Measurements from ENCODE around the gene DBR1. TPM values are rescaled to one million over a fixed set of nuclear protein-coding genes. Genes with fewer than 3 reads are reported as not detected.

Gene DBR1, protein sequence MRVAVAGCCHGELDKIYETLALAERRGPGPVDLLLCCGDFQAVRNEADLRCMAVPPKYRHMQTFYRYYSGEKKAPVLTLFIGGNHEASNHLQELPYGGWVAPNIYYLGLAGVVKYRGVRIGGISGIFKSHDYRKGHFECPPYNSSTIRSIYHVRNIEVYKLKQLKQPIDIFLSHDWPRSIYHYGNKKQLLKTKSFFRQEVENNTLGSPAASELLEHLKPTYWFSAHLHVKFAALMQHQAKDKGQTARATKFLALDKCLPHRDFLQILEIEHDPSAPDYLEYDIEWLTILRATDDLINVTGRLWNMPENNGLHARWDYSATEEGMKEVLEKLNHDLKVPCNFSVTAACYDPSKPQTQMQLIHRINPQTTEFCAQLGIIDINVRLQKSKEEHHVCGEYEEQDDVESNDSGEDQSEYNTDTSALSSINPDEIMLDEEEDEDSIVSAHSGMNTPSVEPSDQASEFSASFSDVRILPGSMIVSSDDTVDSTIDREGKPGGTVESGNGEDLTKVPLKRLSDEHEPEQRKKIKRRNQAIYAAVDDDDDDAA
- total RNA-seq = 41.6 TPM

DNA sequence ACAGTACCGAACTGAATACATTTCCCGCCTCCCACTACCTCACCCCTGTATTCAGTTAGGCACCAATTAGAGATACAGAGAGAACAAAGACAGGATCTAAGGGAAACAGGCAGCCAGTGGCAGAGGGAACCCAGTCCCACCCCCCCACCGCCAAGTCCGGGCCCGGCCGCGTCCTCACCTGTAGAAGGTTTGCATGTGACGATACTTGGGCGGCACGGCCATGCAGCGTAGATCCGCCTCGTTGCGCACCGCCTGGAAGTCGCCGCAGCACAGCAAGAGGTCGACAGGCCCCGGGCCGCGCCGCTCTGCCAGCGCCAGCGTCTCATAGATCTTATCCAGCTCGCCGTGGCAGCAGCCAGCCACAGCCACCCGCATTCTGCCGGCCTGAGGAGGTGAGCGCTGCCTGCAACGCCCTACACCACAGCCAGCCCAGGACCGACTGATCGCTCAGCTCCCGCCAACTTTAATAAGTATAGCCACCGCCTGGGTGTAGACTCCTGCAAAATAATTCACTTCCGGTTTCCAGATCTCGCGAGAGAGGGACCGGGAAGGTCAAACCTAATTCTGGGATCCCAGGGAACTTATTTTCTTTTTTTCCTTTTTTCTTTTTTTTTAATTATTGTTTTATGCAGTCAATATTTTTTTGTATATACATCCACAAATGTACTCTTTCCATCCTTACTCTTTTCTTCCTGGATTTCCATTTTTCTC lies at the start of gene DBR1:
TSS of gene DBR1 (minus strand) at position 501 of the 711 bp plus-strand sequence. CDS start at position 375, 126 bp downstream.
- peak; percentile 47 to 74 for DNase-seq (ENCODE audit: low spot score in 2 of 2)
- FAIRE-seq = no peak

- DNase-seq (ENCODE audit: low spot score in 2 of 2) (no peak), FAIRE-seq (no peak)
Observed at GRCh38 chr3:138222942-138223287, 48.2 kb upstream of the DBR1 start.

DNA sequence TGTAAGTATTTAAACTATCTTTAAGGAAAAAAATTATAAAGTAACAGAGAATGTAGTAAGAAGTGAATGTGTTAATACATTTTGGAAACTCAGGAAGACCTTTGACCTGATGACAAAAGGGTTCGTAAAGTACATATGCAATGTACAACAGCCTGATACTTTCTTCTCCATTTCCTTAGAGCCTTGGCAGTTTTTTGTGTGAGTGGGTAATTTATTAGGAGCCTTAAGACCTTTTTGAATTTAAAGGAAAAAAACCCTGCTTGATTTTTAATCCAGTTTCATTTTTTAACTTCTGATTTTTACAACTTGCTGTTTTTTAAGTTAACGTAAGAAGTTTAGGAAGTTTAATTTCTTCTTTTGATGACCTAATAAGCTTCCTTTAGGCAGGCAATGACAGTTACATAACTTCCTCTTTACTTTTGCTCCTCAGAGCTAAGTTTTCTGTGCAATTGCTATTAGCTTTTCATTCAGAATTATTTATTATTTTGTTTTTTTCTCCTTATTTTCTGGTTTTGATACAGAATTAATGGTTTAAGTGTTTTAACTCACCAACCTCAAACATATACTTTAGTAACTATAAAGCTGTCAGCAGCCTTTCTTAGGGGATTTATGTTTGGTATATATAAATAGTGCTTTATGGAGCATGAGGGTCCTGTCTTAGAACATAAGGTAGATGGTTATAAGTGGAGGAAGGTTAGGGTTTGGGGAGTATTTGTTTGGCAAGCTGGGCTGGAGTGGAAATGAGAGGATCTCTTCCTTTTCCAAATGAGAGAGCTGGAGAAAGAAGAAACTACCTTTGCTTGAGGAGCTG lies 47.6 kb upstream of the DBR1 start:
- DNase-seq (ENCODE audit: low spot score in 2 of 2) (no peak), FAIRE-seq (peak; percentile 70)

DNA sequence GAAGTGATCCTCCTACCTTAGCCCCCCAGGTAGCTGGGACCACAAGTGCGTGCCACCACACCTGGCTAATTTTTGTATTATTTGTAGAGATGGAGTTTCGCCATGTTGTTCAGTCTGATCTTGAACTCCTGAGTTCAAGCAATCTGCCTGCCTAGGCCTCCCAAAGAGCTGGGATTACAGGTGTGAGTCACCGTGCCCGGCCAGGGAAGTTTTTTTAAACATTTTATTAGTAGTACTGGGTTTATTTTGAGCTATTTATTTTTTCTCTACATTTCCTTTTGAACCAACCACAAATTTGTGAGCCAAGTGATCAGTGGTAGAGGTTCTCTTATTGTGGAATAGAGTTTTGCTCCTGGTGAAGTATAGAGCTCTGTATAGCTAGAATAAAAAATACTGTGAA lies 46.1 kb upstream of the DBR1 start:
- DNase-seq (ENCODE audit: low spot score in 2 of 2) (no peak), FAIRE-seq (no peak)

- FAIRE-seq (no peak), DNase-seq (ENCODE audit: low spot score in 2 of 2) (no peak)
Observed at GRCh38 chr3:138220242-138220641, 45.5 kb upstream of the DBR1 start.

GRCh38 chr3:138219255-138219654 lies 44.5 kb upstream of the DBR1 start:
- no peak for FAIRE-seq

GRCh38 chr3:138213398-138214085 lies 38.8 kb upstream of the DBR1 start:
- FAIRE-seq (no peak), DNase-seq (ENCODE audit: low spot score in 2 of 2) (no peak)

More at GRCh38 chr3:138219255-138219654, 44.5 kb upstream of the DBR1 start:
- DNase-seq (ENCODE audit: low spot score in 2 of 2) = no peak

DNA sequence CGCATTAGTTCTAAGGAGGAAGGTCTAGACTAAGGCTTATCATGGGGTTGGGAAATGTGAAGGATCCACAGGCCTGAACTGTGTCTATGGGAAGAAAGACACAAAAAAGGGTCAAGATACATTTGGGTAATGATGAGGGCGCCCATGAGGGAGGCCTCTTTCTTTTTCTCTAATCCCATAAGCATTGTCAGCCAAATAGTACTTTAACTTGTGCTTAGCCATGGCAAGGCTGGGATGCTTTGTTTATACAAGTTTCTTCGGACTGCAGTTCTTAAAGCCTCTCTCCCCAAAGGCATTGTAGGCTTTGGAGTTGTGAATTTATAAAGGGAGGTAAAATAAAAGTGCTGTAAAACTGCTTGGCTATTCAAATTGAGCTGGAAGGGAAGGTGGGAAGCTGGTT lies 35.8 kb upstream of the DBR1 start:
- FAIRE-seq = no peak

GRCh38 chr3:138206196-138206595 lies 31.5 kb upstream of the DBR1 start:
- FAIRE-seq (no peak), DNase-seq (ENCODE audit: low spot score in 2 of 2) (no peak)

More for the DNA sequence above, 35.8 kb upstream of the DBR1 start:
- DNase-seq (ENCODE audit: low spot score in 2 of 2) = no peak

- DNase-seq (ENCODE audit: low spot score in 2 of 2) (no peak), FAIRE-seq (no peak)
Observed at GRCh38 chr3:138205527-138205926, 30.8 kb upstream of the DBR1 start.

GRCh38 chr3:138203938-138204337 lies 29.2 kb upstream of the DBR1 start:
- no peak for DNase-seq (ENCODE audit: low spot score in 2 of 2)
- FAIRE-seq = no peak

- DNase-seq (ENCODE audit: low spot score in 2 of 2) (no peak), FAIRE-seq (no peak)
Observed at GRCh38 chr3:138202945-138203701, 28.4 kb upstream of the DBR1 start.

DNA sequence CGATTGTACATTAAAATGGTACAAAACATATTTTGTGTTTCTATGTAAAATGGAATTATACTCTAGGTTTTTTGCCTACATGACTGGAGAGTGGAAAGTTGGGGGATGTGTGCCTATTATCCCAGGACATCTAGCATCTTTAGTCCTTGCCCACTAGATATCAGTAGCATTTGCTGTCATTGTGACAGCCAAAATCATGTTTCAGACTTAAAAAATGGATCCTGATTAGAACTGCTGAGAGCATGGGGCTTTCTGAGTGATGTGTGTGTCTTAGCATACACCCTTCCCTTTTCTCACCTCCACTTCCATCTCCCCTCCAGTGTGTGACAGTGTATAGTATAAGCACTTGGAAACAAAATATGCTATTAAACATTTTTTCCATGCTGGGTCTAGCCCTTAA lies 25.7 kb upstream of the DBR1 start:
- FAIRE-seq (no peak), DNase-seq (ENCODE audit: low spot score in 2 of 2) (no peak)

GRCh38 chr3:138199851-138200250 lies 25.1 kb upstream of the DBR1 start:
- no peak for FAIRE-seq
- no peak for DNase-seq (ENCODE audit: low spot score in 2 of 2)

DNA sequence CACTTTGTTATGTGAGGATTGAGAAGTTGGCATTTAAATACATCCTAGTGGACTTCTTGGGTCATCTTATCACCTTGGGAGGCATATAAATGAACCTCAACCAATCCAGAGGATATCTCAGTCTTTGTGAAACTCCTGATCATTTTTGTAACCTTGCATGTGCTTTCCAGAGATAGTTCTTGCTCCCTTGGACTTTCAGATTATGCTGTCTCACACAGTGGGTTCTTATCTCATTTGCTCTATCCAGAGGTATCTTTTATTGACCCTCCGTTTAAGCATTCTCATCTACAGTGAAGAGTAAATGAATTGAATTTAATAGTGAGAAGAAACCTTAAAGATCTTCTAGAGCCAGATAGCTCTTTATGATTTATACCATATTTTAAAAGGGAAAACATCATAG lies 22.8 kb upstream of the DBR1 start:
- FAIRE-seq (no peak), DNase-seq (ENCODE audit: low spot score in 2 of 2) (no peak)

GRCh38 chr3:138197058-138197457 lies 22.3 kb upstream of the DBR1 start:
- DNase-seq (ENCODE audit: low spot score in 2 of 2) = no peak
- no peak for FAIRE-seq

- FAIRE-seq (no peak), DNase-seq (ENCODE audit: low spot score in 2 of 2) (no peak)
Observed at GRCh38 chr3:138196023-138196422, 21.3 kb upstream of the DBR1 start.

- DNase-seq (ENCODE audit: low spot score in 2 of 2) (no peak), FAIRE-seq (no peak)
Observed at GRCh38 chr3:138195481-138195880, 20.8 kb upstream of the DBR1 start.

DNA sequence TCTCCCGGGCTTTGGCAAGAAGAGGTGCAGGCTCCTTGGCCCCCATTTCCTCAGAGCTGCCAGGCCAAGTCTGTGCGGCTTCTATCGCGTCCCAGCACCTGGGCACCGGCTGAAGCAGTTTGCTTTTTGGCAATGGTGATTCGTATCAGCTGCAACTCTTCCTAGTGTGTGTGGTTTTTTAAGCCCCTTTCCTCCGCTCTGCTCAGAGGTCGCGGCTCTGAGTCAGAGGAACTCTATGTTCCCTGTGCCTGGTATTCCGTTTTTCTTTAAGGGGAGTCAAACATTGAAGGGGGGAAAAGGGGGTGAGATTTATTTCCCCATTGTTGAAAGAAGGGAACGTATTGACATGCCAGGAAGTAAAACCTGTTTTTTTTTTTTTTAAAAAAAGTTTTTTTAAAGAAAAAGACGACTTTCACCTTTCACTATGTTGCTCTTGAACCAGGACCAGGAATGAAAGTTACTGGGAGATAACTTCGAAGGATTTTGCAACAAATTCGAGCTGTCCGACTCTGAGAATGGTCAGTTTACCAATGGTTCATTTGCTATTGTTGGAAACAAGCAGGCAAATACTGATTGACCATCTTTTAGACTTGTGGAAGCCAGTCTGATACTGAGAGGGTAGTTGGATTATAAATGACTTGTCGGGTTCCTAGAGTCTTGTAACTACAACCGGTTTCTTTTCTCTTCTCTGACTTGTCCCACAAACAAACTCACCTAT lies 13.5 kb upstream of the DBR1 start:
- peak in 1 of 2 donors; percentile 25 for DNase-seq (ENCODE audit: low spot score in 2 of 2)
- no peak for FAIRE-seq
